ENCODE measurements around the gene FAM120A. TPM values are rescaled to one million over a fixed set of nuclear protein-coding genes. Genes with fewer than 3 reads are reported as not detected.
A peak's percentile ranks its signal among the peaks of the same experiment; 100 is the strongest.

FAM120A gene
- total and polyA plus RNA-seq, 2 of the 13 experiments (the other 11 are each of a cell fraction or from before 2014, with no cell fraction given) = 41.3 to 44.4 TPM

DNA sequence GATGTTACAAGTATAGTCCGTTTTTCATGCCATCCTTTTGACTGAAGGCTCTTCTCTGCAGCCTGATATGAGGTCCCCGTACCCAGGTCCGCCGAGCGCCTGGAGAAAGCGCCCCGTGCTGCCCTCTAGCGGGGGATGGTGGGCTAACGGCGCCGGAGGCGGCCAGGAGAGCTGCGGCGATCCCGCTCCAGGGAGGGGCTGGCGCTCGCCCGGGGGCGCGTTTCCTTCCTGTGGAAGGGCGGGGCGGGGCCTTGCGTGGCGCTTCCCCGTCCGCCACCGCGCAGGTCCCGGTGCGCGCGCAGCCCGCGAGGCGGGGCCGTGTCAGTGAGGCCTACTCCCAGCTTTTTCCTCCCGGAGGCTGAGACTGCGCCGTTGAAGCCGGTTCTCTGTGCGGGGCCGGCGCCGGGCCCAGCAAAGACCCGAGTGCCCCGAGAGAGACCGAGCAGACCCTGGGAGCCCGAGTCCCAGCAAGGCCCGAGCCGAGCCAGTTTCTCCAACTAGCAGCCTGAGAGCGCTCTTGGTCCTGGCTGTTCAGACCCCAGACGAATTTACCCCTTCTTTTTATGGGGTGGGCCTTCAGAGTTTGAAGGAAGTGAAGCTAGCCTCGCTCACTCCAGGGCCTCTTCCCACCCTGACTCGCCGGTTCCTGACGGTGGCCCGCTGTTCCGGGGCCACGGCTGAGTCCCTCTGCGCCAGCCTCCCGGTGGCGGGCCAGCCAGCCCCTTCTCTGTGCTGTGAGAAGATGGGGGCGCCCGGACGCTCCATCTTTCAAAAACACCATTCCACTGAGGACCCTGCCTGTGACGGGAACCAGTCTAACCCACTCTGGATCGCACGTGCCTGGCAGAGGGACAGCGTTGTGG lies 115.2 kb downstream of the FAM120A start:
- in situ Hi-C loops (cut with HindIII; ENCODE audit: extremely low pct_ligation_motif_present, low pct_unique_long_range_greater_than_20kb) = no loop called here
- 0% methylated on average over 20 of the region's 69 CpGs for WGBS (ENCODE audit: low lambda C conversion rate)
- H3K4me2 ChIP-seq (ENCODE audit: low read depth, low read length) = peak overlapping the region; percentile 99
- ChIA-PET POLR2A (interaction anchor here (0.8 to 2.0 kb wide), 9 partner anchors 9 to 433 kb away, joined by 3 to 26 read pairs (median 7); partner anchors contain the start of genes FAM120A, FAM120AOS, NINJ1 and PHF2), CTCF (ENCODE audit: low intra/inter-chr PET ratio, low total read pairs) (interaction anchor here (0.6 to 1.4 kb wide), 2 partner anchors 10 to 26 kb away, joined by 3 to 7 read pairs; no protein-coding TSS in a partner anchor)
- H3K9me3 ChIP-seq (ENCODE audit: low read length) = peaks cover 11% of the 10 kb centered on the region; the same call in 1 of the 2 replicates
- peak overlapping the region; percentile 83 for H3K27ac ChIP-seq (ENCODE audit: extremely low read length, insufficient read depth, low read length)
- ATAC-seq = peak; percentile 96
- H3K9ac ChIP-seq (ENCODE audit: insufficient read depth, low read depth, low read length) = peak overlapping the region; percentile 92
- peak; percentile 69 for FAIRE-seq
- DNase-seq (ENCODE audit: low spot score) = peak; percentile 87
- peaks cover 14% of the 10 kb centered on the region for H3K4me1 ChIP-seq (ENCODE audit: insufficient read depth, low read length)
- H4K20me1 ChIP-seq (ENCODE audit: insufficient read depth, low read length) = no peaks in the 10 kb centered on the region
- H3K27me3 ChIP-seq (ENCODE audit: control insufficient read depth in 1 of 2, insufficient read depth in 2 of 2, low read length in 2 of 2) = no peaks in the 10 kb centered on the region; a peak in 1 of 5 replicates
- H3K36me3 ChIP-seq (replicated peaks in 1 of 2; ENCODE audit: control insufficient read depth in 1 of 2, insufficient read depth in 2 of 2, low read length in 2 of 2) = peaks cover 10 to 24% of the 10 kb centered on the region in 2 experiments
- H2AFZ ChIP-seq (ENCODE audit: low read length) = no peak overlapping the region
- intact Hi-C loops (cut with micrococcal nuclease; ENCODE audit: unreplicated experiment) = loop anchor here (5.0 kb wide), 1 partner anchor 114 kb away; the partner anchor contains the start of genes FAM120A and FAM120AOS
- H3K79me2 ChIP-seq (ENCODE audit: insufficient read depth, low read length) = no peaks in the 10 kb centered on the region
- TSS peak; percentile 64 for BruUV-seq (replicated peaks)
- peak overlapping the region; percentile 59 to 79 (median 73) for H3K4me3 ChIP-seq (replicated peaks in 1 of 3; ENCODE audit: insufficient read depth in 1 of 3, low read depth in 2 of 3, low read length in 3 of 3)
- TF ChIP-seq ZBTB3 (CRISPR knock-in tag; IDR thresholded peaks at IDR 0.05; ENCODE audit: borderline replicate concordance, low read depth) (0 out of 2 replicates have a peak, but pooled peaks have one; percentile 53), PAX8 (CRISPR knock-in tag; IDR thresholded peaks at IDR 0.05; ENCODE audit: borderline replicate concordance) (peak; percentile 79; the same call in 1 of the 2 replicates), HOXA5 (CRISPR knock-in tag; IDR thresholded peaks at IDR 0.05) (peak; percentile 78), TBX3 (IDR thresholded peaks at IDR 0.05; ENCODE audit: borderline replicate concordance) (no peak), ZNF780A (CRISPR knock-in tag; IDR thresholded peaks at IDR 0.05) (no peak), NR1H2 (CRISPR knock-in tag; IDR thresholded peaks at IDR 0.05; ENCODE audit: borderline replicate concordance, low read depth) (peak; percentile 54; the same call in 1 of the 2 replicates), SOX13 (IDR thresholded peaks at IDR 0.05) (no peak), SOX13 (CRISPR knock-in tag; conservative IDR thresholded peaks at IDR 0.05 in 1 of 2, IDR thresholded peaks at IDR 0.05 in 1 of 2) (peak in 1 of 2 experiments; percentile 40; a peak in 1 of 4 replicates), POLR2AphosphoS5 (IDR thresholded peaks at IDR 0.05; ENCODE audit: low read depth, low read length) (peak; percentile 85), KAT7 (CRISPR knock-in tag; IDR thresholded peaks at IDR 0.05; ENCODE audit: borderline replicate concordance) (peak; percentile 81; the same call in 1 of the 2 replicates), FOXA3 (CRISPR knock-in tag; IDR thresholded peaks at IDR 0.05) (peak; percentile 53; the same call in 1 of the 2 replicates), HIVEP1 (CRISPR knock-in tag; IDR thresholded peaks at IDR 0.05) (peak; percentile 19), ZNF7 (CRISPR knock-in tag; IDR thresholded peaks at IDR 0.05) (no peak), ZNF792 (CRISPR knock-in tag; IDR thresholded peaks at IDR 0.05) (peak; percentile 69; the same call in 1 of the 2 replicates), ZNF816 (CRISPR knock-in tag; IDR thresholded peaks at IDR 0.05; ENCODE audit: borderline replicate concordance) (peak; percentile 76; the same call in 1 of the 2 replicates), ZFAT (CRISPR knock-in tag; conservative IDR thresholded peaks at IDR 0.05) (0 out of 2 replicates have a peak, but pooled peaks have one; percentile 74), ZBTB20 (CRISPR knock-in tag; IDR thresholded peaks at IDR 0.05; ENCODE audit: borderline replicate concordance, low read depth) (no peak), MBNL3 (CRISPR knock-in tag; conservative IDR thresholded peaks at IDR 0.05) (no peak), TAF15 (IDR thresholded peaks at IDR 0.05; ENCODE audit: low read depth, low read length, poor library complexity, severe bottlenecking) (no peak)
- TF ChIP-seq, protein P1, sequence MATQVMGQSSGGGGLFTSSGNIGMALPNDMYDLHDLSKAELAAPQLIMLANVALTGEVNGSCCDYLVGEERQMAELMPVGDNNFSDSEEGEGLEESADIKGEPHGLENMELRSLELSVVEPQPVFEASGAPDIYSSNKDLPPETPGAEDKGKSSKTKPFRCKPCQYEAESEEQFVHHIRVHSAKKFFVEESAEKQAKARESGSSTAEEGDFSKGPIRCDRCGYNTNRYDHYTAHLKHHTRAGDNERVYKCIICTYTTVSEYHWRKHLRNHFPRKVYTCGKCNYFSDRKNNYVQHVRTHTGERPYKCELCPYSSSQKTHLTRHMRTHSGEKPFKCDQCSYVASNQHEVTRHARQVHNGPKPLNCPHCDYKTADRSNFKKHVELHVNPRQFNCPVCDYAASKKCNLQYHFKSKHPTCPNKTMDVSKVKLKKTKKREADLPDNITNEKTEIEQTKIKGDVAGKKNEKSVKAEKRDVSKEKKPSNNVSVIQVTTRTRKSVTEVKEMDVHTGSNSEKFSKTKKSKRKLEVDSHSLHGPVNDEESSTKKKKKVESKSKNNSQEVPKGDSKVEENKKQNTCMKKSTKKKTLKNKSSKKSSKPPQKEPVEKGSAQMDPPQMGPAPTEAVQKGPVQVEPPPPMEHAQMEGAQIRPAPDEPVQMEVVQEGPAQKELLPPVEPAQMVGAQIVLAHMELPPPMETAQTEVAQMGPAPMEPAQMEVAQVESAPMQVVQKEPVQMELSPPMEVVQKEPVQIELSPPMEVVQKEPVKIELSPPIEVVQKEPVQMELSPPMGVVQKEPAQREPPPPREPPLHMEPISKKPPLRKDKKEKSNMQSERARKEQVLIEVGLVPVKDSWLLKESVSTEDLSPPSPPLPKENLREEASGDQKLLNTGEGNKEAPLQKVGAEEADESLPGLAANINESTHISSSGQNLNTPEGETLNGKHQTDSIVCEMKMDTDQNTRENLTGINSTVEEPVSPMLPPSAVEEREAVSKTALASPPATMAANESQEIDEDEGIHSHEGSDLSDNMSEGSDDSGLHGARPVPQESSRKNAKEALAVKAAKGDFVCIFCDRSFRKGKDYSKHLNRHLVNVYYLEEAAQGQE (IDR thresholded peaks at IDR 0.05; ENCODE audit: borderline replicate concordance in 1 of 2, low read depth in 1 of 2, low read length in 2 of 2) = 0 out of 4 replicates have a peak, but pooled peaks of 1 of the 2 experiments have one; percentile 46

Data from HepG2 (cell line).